HFF-Myc (cell line): Measurements from ENCODE around the gene AKAP6.

Source experiments
- DNase-seq: peaks from one replicate; pipeline ENCODE4 v3.0.0-alpha.2; 2011; ENCODE audit warnings: low read depth; ENCODE audit errors: extremely low read depth
- H3K4me3 ChIP-seq: replicated peaks from 2 replicates; pipeline ENCODE4 v1.5.1; 2011; ENCODE audit warnings: low read depth, mild to moderate bottlenecking, control low read depth, low read length
- TF ChIP-seq, protein P1 (sequence below): IDR thresholded peaks from 2 replicates; pipeline ENCODE4 v1.5.1; 2012; ENCODE audit warnings: mild to moderate bottlenecking, low read depth, low read length, control low read depth; ENCODE audit errors: missing control alignments

The AKAP6 gene

DNA sequence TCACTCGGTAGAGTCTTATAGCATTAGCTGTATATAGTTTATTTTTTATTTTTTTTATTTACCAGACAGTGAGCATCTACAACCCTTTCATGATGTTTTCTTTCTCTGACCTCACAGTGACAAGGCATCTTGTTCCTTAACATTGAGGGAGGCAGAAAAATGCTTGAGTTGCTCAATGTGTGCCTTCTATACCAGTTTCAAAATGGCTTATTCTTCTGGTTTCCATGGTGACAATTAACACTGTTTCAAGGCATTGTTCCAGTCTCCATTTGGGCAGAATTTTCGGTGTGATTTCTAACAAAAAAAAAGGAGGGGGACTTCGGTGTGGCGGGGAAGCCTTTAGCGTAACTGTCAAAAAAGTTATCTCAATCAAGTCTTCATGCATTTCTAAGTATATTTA is 399.9 kb downstream of the AKAP6 start:
- no peak for DNase-seq
- H3K4me3 ChIP-seq = no peak overlapping the region
- TF ChIP-seq, protein P1, sequence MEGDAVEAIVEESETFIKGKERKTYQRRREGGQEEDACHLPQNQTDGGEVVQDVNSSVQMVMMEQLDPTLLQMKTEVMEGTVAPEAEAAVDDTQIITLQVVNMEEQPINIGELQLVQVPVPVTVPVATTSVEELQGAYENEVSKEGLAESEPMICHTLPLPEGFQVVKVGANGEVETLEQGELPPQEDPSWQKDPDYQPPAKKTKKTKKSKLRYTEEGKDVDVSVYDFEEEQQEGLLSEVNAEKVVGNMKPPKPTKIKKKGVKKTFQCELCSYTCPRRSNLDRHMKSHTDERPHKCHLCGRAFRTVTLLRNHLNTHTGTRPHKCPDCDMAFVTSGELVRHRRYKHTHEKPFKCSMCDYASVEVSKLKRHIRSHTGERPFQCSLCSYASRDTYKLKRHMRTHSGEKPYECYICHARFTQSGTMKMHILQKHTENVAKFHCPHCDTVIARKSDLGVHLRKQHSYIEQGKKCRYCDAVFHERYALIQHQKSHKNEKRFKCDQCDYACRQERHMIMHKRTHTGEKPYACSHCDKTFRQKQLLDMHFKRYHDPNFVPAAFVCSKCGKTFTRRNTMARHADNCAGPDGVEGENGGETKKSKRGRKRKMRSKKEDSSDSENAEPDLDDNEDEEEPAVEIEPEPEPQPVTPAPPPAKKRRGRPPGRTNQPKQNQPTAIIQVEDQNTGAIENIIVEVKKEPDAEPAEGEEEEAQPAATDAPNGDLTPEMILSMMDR = no peak

DNA sequence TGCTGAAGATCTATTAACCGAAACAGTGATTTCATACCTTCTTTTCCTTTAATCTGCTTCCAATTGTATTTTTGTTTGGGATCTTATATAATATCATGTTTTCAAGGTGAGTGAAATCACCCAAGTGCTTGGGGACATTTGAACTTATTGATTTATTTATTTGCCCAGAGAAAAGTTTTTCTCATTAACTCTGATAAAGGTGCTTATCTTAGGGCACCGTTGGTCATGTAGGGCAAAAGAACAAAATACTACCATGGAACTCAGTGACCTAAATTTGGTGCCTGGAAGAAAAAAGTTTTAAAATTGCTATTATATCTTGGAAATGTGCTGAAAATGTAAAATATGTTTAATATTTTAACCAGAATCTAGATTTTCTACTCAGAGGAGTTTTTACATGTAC is 402.2 kb downstream of the AKAP6 start:
- no peak overlapping the region for H3K4me3 ChIP-seq
- TF ChIP-seq, protein P1 = no peak
- no peak for DNase-seq

DNA sequence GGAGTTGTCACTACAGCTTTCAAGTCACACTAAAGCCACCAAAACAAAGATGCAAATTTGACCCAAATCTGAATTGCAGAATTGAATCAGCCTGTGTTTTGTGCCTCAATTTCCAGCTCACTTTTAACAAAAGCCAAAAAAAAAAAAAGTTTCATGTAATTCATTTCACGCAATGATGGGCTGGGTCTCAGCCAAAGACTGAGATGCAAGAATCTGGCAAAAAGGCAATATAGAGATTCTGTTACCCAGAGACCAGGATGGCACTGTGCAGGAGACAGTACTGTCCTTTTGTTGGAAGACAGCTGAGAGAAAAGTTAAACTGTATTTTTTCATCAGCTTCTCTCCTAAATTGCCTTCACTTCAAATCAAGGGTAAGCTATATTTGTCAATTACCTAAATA is 403.9 kb downstream of the AKAP6 start:
- TF ChIP-seq, protein P1 = no peak
- no peak for DNase-seq
- no peak overlapping the region for H3K4me3 ChIP-seq

DNA sequence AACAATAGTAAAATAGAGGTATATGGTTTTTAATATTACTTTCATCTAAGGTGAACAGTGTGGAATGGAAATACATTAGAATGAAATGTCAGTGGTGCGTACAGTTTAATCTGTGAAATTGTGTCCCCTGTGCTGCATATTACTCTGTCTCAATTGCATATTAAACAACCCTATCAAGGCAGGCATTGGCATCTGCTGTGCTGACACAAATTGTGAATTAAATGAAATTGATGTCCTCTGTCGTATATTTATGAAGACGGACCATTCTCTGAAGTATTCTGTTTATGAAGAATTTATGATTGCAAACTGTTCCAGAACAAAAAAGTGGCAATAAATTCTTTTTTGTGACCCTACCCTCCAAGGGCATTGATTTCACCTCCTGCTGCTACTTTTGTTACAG is 405.2 kb downstream of the AKAP6 start:
- DNase-seq = no peak
- no peak overlapping the region for H3K4me3 ChIP-seq
- TF ChIP-seq, protein P1 = no peak

DNA sequence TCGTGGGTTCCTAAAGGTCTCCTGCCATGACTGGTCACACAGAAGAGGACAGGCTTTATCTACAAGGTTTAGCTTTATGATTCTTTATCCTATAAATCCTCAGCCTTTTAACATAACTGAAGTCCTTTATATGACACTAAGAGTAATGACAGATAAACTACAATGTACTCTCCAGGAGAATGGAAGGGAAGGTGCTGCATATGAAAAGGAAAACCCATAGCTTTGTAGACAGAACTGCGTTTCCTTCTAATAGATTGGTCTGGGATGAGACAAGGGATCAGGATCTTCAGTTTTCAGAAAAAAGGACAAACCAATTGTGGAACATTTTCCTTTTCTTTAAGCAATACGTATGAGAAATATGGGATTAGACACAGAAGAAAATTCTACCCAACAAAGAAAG is 408.5 kb downstream of the AKAP6 start:
- H3K4me3 ChIP-seq = no peak overlapping the region
- DNase-seq = no peak
- TF ChIP-seq, protein P1 = no peak

DNA sequence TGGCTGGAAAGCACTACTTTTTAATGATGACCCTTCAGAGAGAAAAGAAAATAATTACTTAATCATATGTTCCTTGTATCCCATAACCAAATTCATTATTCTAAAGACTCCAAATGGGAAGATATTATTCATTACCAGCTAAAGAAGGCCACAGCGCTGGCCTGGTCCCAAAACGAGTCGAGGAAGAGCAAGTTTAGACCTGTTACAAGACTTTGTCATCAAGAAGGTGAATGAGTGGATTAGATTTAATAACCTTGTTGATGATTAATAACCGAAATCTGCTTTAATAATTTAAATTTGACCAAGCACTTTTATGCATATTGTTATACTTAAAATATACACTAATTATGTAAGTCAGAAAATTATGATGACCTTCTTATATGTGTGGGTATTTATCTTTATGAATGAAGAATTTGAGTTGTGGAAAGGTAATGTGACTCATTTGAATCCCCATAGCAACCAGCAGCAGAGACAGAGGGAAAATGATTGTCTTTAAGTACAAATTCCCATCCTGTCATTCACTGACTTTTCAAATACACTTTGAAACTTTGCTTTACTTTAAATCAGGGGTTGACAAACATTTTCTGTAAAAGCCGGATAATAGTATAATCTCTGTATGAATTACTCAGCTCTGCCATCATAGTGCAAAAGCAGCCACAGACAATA is 409.2 kb downstream of the AKAP6 start:
- DNase-seq = no peak
- H3K4me3 ChIP-seq = no peak overlapping the region
- TF ChIP-seq, protein P1 = no peak

DNA sequence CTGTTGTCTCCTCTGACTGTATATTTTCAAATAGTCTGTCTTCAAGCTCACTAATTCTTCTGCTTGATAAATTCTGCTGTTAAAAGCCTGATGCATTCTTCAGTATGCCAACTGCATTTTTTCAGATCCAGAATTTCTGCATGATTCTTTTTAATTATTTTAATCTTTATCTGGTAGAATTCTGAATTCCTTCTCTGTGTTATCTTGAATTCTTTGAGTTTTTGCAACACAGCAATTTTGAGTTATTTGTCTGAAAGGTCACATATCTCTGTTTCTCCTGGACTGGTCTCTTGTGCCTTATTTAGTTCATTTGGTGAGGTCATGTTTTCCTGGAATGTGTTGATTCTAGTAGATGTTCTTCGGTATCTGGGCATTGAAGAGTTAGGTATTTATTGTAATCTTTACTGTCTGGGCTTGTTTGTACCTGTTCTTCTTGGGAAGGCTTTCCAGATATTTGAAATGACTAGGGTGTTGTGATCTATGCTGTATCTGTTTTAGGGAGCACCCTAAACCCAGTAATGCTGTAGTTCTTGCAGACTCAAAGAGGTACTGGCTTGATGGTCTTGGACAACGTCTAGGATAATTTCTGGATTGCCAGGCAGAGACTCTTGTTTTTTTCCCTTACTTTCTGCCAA is 415.8 kb downstream of the AKAP6 start:
- TF ChIP-seq, protein P1 = no peak
- no peak for DNase-seq
- no peak overlapping the region for H3K4me3 ChIP-seq
